Hepatocyte (in vitro differentiated cells): Measurements from ENCODE around the gene CTAGE9.

Experiments
- EZH2 ChIP-seq: fragments of 200-600 bp; sonication (generic); IDR thresholded peaks from 2 replicates; pipeline ENCODE4 v1.6.1; 2016; ENCODE audit warnings: antibody characterized with exemption, mild to moderate bottlenecking, borderline replicate concordance
- EZH2phosphoT487 ChIP-seq: fragments of 200-600 bp; sonication (generic); IDR thresholded peaks from one replicate; pipeline ENCODE4 v1.6.1; 2018; ENCODE audit warnings: antibody characterized with exemption, mild to moderate bottlenecking, low read depth, moderate library complexity; ENCODE audit not compliant: unreplicated experiment, severe bottlenecking
- TF ChIP-seq, protein P1 (sequence below): fragments of 200-600 bp; sonication (generic); IDR thresholded peaks from 2 replicates; pipeline ENCODE4 v1.5.1; 2016; ENCODE audit warnings: antibody characterized with exemption, mild to moderate bottlenecking; ENCODE audit not compliant: poor library complexity

DNA sequence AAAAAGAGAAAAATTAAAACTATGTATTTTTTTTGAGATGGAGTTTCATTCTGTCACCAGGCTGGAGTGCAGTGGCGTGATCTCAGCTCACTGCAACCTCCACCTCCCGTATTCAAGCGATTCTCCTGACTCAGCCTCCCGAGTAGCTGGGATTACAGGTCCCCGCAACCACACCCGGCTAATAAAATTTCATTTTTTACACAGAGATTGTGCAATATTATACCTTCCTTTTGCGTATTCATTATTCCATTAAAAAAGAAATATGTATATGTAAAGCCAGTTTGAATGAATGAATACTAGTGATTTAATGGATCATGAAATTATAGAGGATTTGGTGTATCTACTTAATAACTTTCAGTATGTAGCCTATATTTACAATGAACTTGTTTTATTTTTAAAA is 38.2 kb upstream of the CTAGE9 start:
- TF ChIP-seq, protein P1, sequence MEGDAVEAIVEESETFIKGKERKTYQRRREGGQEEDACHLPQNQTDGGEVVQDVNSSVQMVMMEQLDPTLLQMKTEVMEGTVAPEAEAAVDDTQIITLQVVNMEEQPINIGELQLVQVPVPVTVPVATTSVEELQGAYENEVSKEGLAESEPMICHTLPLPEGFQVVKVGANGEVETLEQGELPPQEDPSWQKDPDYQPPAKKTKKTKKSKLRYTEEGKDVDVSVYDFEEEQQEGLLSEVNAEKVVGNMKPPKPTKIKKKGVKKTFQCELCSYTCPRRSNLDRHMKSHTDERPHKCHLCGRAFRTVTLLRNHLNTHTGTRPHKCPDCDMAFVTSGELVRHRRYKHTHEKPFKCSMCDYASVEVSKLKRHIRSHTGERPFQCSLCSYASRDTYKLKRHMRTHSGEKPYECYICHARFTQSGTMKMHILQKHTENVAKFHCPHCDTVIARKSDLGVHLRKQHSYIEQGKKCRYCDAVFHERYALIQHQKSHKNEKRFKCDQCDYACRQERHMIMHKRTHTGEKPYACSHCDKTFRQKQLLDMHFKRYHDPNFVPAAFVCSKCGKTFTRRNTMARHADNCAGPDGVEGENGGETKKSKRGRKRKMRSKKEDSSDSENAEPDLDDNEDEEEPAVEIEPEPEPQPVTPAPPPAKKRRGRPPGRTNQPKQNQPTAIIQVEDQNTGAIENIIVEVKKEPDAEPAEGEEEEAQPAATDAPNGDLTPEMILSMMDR, result no peak
- TF ChIP-seq EZH2 (no peak), EZH2phosphoT487 (no peak)
